ENCODE measurements around the gene FOXN3.

FOXN3 gene

GRCh38 chr14:89455412-89455811 lies 38.4 kb upstream of the FOXN3 start:
- Histone ChIP-seq H3K4me3 (replicated peaks; ENCODE audit: insufficient read depth, low read length) (no peak overlapping the region), H3K27ac (replicated peaks) (no peak overlapping the region), H3K27me3 (ENCODE audit: insufficient read depth, poor library complexity, severe bottlenecking) (no peaks in the 10 kb centered on the region)
- DNase-seq (ENCODE audit: low read depth in 1 of 2, low spot score in 1 of 2) = no peak
- TF ChIP-seq, protein P1, sequence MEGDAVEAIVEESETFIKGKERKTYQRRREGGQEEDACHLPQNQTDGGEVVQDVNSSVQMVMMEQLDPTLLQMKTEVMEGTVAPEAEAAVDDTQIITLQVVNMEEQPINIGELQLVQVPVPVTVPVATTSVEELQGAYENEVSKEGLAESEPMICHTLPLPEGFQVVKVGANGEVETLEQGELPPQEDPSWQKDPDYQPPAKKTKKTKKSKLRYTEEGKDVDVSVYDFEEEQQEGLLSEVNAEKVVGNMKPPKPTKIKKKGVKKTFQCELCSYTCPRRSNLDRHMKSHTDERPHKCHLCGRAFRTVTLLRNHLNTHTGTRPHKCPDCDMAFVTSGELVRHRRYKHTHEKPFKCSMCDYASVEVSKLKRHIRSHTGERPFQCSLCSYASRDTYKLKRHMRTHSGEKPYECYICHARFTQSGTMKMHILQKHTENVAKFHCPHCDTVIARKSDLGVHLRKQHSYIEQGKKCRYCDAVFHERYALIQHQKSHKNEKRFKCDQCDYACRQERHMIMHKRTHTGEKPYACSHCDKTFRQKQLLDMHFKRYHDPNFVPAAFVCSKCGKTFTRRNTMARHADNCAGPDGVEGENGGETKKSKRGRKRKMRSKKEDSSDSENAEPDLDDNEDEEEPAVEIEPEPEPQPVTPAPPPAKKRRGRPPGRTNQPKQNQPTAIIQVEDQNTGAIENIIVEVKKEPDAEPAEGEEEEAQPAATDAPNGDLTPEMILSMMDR (IDR thresholded peaks at IDR 0.05; ENCODE audit: insufficient read depth, low read length) = no peak
- no peak for TF ChIP-seq GABPA (IDR thresholded peaks at IDR 0.05; ENCODE audit: low read depth)
- TF ChIP-seq POLR2AphosphoS5 (IDR thresholded peaks at IDR 0.05; ENCODE audit: low read depth) = no peak
- no peak for TF ChIP-seq SPI1 (IDR thresholded peaks at IDR 0.05; ENCODE audit: borderline replicate concordance, low read depth)
- TF ChIP-seq, protein P2, sequence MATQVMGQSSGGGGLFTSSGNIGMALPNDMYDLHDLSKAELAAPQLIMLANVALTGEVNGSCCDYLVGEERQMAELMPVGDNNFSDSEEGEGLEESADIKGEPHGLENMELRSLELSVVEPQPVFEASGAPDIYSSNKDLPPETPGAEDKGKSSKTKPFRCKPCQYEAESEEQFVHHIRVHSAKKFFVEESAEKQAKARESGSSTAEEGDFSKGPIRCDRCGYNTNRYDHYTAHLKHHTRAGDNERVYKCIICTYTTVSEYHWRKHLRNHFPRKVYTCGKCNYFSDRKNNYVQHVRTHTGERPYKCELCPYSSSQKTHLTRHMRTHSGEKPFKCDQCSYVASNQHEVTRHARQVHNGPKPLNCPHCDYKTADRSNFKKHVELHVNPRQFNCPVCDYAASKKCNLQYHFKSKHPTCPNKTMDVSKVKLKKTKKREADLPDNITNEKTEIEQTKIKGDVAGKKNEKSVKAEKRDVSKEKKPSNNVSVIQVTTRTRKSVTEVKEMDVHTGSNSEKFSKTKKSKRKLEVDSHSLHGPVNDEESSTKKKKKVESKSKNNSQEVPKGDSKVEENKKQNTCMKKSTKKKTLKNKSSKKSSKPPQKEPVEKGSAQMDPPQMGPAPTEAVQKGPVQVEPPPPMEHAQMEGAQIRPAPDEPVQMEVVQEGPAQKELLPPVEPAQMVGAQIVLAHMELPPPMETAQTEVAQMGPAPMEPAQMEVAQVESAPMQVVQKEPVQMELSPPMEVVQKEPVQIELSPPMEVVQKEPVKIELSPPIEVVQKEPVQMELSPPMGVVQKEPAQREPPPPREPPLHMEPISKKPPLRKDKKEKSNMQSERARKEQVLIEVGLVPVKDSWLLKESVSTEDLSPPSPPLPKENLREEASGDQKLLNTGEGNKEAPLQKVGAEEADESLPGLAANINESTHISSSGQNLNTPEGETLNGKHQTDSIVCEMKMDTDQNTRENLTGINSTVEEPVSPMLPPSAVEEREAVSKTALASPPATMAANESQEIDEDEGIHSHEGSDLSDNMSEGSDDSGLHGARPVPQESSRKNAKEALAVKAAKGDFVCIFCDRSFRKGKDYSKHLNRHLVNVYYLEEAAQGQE (IDR thresholded peaks at IDR 0.05; ENCODE audit: insufficient replicate concordance, low read depth) = no peak

DNA sequence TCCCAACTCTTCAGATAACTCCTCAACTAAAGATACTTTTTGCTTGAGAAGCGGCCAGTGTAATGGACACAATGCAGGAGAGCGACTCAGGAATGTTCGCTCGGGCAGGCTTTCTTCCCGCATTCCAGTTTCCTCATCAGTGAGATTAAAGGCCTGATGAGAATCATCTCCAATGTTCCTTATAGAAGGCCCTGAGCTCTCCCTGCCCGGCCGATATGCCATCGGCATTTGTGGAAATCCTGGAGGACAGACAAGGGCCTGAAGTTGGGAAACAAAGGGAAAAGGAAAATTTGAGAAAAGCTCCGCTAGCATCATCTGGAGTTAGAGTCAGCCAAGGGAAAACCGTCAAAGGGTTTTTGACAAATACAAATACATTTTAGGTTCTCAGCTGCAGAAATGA lies 38.0 kb upstream of the FOXN3 start:
- no peak for DNase-seq (ENCODE audit: low read depth in 1 of 2, low spot score in 1 of 2)
- TF ChIP-seq GABPA (IDR thresholded peaks at IDR 0.05; ENCODE audit: low read depth) = no peak
- TF ChIP-seq, protein P2 (IDR thresholded peaks at IDR 0.05; ENCODE audit: insufficient replicate concordance, low read depth) = no peak
- TF ChIP-seq, protein P1 (IDR thresholded peaks at IDR 0.05; ENCODE audit: insufficient read depth, low read length) = no peak
- no peak for TF ChIP-seq POLR2AphosphoS5 (IDR thresholded peaks at IDR 0.05; ENCODE audit: low read depth)
- no peak for TF ChIP-seq SPI1 (IDR thresholded peaks at IDR 0.05; ENCODE audit: borderline replicate concordance, low read depth)
- Histone ChIP-seq H3K27ac (replicated peaks) (no peak overlapping the region), H3K4me3 (replicated peaks; ENCODE audit: insufficient read depth, low read length) (no peak overlapping the region), H3K27me3 (ENCODE audit: insufficient read depth, poor library complexity, severe bottlenecking) (no peaks in the 10 kb centered on the region)

DNA sequence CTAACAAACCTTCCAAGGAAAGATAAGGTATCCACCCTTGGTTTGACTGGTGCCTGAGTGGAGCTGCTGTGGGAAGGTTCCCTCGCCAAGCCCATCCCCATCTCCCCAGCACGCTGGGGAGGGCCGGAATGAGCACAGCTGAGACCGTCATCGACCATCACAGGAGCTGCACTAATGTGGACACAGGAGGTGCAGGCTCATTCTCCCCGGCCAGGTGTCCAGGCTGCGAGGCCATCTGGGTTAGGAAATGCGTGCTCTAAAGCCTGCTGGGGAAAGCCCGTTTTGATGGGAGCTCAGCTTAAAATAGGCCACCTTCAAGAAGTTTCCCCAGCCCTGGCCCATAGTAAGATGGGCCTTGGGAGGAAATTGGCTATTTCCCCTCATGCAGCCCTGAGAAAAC lies 35.2 kb upstream of the FOXN3 start:
- no peak for TF ChIP-seq GABPA (IDR thresholded peaks at IDR 0.05; ENCODE audit: low read depth)
- TF ChIP-seq POLR2AphosphoS5 (IDR thresholded peaks at IDR 0.05; ENCODE audit: low read depth) = no peak
- TF ChIP-seq, protein P2 (IDR thresholded peaks at IDR 0.05; ENCODE audit: insufficient replicate concordance, low read depth) = no peak
- TF ChIP-seq, protein P1 (IDR thresholded peaks at IDR 0.05; ENCODE audit: insufficient read depth, low read length) = no peak
- TF ChIP-seq SPI1 (IDR thresholded peaks at IDR 0.05; ENCODE audit: borderline replicate concordance, low read depth) = no peak
- DNase-seq (ENCODE audit: low read depth in 1 of 2, low spot score in 1 of 2) = no peak
- Histone ChIP-seq H3K27ac (replicated peaks) (no peak overlapping the region), H3K27me3 (ENCODE audit: insufficient read depth, poor library complexity, severe bottlenecking) (no peaks in the 10 kb centered on the region), H3K4me3 (replicated peaks; ENCODE audit: insufficient read depth, low read length) (no peak overlapping the region)

Measured in HL-60 (cell line).